HG03520 (cell line): Measurements from ENCODE around the gene CFAP157.

Experiments
- ATAC-seq: cut with Tn5 transposase; IDR thresholded peaks from one replicate; pipeline ENCODE4 v1.9.1; 2021; ENCODE audit warnings: mild to moderate bottlenecking, moderate library complexity; ENCODE audit not compliant: unreplicated experiment

The CFAP157 gene

GRCh38 chr9:127692071-127692470, 14.7 kb upstream of the CFAP157 start:
- no peak for ATAC-seq

GRCh38 chr9:127693143-127693542, 13.6 kb upstream of the CFAP157 start:
- ATAC-seq = no peak

- no peak for ATAC-seq
Observed at GRCh38 chr9:127693697-127694096, 13.1 kb upstream of the CFAP157 start.

- ATAC-seq = no peak
Observed at GRCh38 chr9:127694890-127695720, 11.7 kb upstream of the CFAP157 start.

- no peak for ATAC-seq
Observed at GRCh38 chr9:127697575-127697974, 9.2 kb upstream of the CFAP157 start.

- ATAC-seq = no peak
Observed at GRCh38 chr9:127698386-127698785, 8.4 kb upstream of the CFAP157 start.

GRCh38 chr9:127698985-127699670, 7.7 kb upstream of the CFAP157 start:
- peak; percentile 81 for ATAC-seq

- ATAC-seq = no peak
Observed at GRCh38 chr9:127700140-127700539, 6.6 kb upstream of the CFAP157 start.

GRCh38 chr9:127700594-127701255, 6.1 kb upstream of the CFAP157 start:
- ATAC-seq = no peak

- ATAC-seq = no peak
Observed at GRCh38 chr9:127703289-127703946, 3.4 kb upstream of the CFAP157 start.

- no peak for ATAC-seq
Observed at GRCh38 chr9:127705577-127706379, 1.0 kb upstream of the CFAP157 start.

GRCh38 chr9:127707766-127708165, 978 bp downstream of the CFAP157 start:
- no peak for ATAC-seq

- ATAC-seq = no peak
Observed at GRCh38 chr9:127708952-127709587, 2.3 kb downstream of the CFAP157 start.

GRCh38 chr9:127710204-127710783, 3.5 kb downstream of the CFAP157 start:
- no peak for ATAC-seq

GRCh38 chr9:127711226-127711701, 4.5 kb downstream of the CFAP157 start:
- ATAC-seq = no peak

GRCh38 chr9:127711831-127712274, 5.1 kb downstream of the CFAP157 start:
- ATAC-seq = no peak

- no peak for ATAC-seq
Observed at GRCh38 chr9:127712371-127712770, 5.6 kb downstream of the CFAP157 start.

- ATAC-seq = no peak
Observed at GRCh38 chr9:127712867-127713266, 6.1 kb downstream of the CFAP157 start.

- ATAC-seq = no peak
Observed at GRCh38 chr9:127714020-127714750, 7.4 kb downstream of the CFAP157 start.
